Breast epithelium (tissue), 3 donors: ENCODE results near the gene TUSC2.

ENCODE experiments used
- CTCF ChIP-seq, 3 donors: fragments of 450-650 bp; IDR thresholded peaks; one replicate each; pipeline ENCODE4 v1.5.1; 2016 to 2017; ENCODE audit warnings: antibody characterized with exemption in 3 of 3, mild to moderate bottlenecking in 3 of 3, moderate library complexity in 3 of 3
- POLR2A ChIP-seq: fragments of 450-650 bp; IDR thresholded peaks from one replicate; pipeline ENCODE4 v1.6.1; 2016; ENCODE audit warnings: antibody characterized with exemption, mild to moderate bottlenecking, moderate library complexity
- POLR2AphosphoS5 ChIP-seq, 3 donors: sonication (generic); formaldehyde crosslinking; IDR thresholded peaks; one replicate each; pipeline ENCODE4 v1.6.1; 2017; ENCODE audit warnings: antibody characterized with exemption in 3 of 3

GRCh38 chr3:50339485-50340146 is 11.6 kb upstream of the TUSC2 start:
- TF ChIP-seq CTCF (IDR thresholded peaks at IDR 0.05) (no peak), POLR2A (no peak), POLR2AphosphoS5 (IDR thresholded peaks at IDR 0.05) (no peak)
